GM13977 (cell line): ENCODE measurements around the gene NAGPA.
"Not testable (repeated sequence)": the region's sequence is repeated elsewhere in the genome, so short reads cannot be mapped to it uniquely, and the experiment has no call there.

Experiments
- DNase-seq: peaks from one replicate; pipeline ENCODE4 v3.0.0; 2012; ENCODE audit warnings: low spot score
- in situ Hi-C: fragments of 300-500 bp; cut with MboI; formaldehyde crosslinking; loops from one replicate; pipeline ENCODE4 v1.12.0; 2022; ENCODE audit warnings: low sequenced_read_pairs, low pct_unique_long_range_greater_than_20kb, mixed read lengths, inconsistent platforms; ENCODE audit not compliant: unreplicated experiment
- TF ChIP-seq, protein P1 (sequence below): IDR thresholded peaks from 2 replicates; pipeline ENCODE4 v1.5.1; 2012; ENCODE audit warnings: mild to moderate bottlenecking, control low read depth; ENCODE audit not compliant: insufficient read depth; ENCODE audit errors: extremely low read depth, missing control alignments

Gene NAGPA

GRCh38 chr16:5033256-5034166 lies at the start of gene NAGPA:
Gene NAGPA, minus strand, starts transcription at chr16:5033935. Its CDS starts 21 bp downstream, at chr16:5033914.
- peak; percentile 94 for DNase-seq
- TF ChIP-seq, protein P1, sequence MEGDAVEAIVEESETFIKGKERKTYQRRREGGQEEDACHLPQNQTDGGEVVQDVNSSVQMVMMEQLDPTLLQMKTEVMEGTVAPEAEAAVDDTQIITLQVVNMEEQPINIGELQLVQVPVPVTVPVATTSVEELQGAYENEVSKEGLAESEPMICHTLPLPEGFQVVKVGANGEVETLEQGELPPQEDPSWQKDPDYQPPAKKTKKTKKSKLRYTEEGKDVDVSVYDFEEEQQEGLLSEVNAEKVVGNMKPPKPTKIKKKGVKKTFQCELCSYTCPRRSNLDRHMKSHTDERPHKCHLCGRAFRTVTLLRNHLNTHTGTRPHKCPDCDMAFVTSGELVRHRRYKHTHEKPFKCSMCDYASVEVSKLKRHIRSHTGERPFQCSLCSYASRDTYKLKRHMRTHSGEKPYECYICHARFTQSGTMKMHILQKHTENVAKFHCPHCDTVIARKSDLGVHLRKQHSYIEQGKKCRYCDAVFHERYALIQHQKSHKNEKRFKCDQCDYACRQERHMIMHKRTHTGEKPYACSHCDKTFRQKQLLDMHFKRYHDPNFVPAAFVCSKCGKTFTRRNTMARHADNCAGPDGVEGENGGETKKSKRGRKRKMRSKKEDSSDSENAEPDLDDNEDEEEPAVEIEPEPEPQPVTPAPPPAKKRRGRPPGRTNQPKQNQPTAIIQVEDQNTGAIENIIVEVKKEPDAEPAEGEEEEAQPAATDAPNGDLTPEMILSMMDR = no peak
- in situ Hi-C loops = no loop called here

DNA sequence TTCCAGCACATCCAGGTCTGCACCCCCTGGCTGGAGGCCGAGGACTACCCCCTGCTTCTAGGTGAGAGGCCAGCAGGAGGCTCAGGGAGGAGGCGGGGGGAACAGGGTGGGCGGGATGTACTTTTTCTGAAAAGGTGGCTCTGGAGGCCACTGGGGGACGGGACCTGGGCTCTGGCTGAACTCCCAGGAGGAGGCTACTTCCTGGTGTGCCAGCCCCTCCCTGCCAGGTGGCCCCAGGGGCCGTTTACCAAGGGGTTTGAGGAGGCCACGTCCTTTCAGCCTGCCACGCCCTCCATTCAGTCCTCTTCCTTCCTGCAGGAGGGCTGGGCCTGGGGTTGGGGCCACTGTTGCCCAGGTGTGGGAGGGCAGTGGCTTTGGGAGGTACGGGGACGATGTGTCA lies 47.3 kb upstream of the NAGPA start:
- DNase-seq, in situ Hi-C loops: not testable (repeated sequence)

DNA sequence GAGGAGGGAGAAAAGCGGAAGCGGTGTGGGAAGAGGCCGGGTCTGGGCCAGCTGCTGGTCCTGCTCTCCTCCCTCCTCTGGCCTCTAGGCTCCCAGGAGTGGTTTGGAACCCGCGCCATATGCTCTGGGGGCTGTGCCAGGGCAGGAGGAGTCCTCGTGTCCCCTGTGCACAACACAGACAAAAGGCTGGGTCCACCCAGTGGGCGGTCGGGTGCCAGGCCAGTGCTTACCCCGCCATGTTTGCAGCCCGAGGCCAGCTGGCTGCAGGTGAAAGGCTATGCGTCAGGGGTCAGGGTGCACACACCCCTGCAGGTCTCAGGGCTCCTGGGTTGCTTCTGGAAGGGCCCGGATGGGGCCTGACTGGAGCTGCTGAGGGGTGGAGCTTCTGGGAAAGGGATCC lies 46.7 kb upstream of the NAGPA start:
- in situ Hi-C loops, DNase-seq: not testable (repeated sequence)

DNA sequence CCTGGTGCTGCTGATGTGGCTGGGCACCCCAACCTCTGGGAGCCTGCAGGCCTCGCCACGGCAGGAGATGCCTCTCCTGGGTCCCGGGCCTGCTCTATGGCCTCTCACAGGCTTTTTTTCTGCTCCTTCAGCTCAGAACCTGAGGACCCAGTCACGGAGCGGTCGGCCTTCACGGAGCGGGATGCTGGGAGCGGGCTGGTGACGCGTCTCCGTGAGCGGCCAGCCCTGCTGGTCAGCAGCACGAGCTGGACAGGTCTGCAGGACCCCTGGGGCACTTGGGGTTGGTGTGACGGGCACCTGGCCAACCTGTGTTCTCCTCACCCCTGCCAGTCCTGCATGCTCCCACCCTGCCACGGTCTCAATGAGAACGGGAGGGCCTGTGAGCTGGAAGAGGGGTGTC lies 44.9 kb upstream of the NAGPA start:
- DNase-seq = no peak
- in situ Hi-C loops = no loop called here
- TF ChIP-seq, protein P1 = no peak

GRCh38 chr16:5077304-5077703 lies 43.6 kb upstream of the NAGPA start:
- in situ Hi-C loops = no loop called here
- no peak for DNase-seq
- TF ChIP-seq, protein P1 = no peak

DNA sequence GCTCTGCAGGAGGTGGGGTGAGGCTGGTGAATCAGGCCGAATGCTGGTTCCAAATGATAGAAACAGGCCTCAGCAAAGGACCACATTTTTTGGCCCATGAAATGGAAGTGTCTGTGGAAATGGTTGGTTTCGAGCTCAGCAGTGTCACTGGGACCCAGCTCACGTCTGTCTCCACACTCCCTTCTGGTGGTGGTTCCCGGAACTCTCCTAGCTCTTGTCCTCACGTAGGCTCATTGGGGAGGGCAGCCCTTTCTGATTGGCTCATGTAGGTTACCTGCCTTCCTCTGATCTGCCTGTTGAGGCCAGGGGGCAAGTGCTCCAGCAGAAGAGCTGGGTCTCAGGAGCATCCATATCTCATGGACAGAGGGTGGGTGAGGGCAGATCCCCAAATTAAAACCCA lies 41.9 kb upstream of the NAGPA start:
- in situ Hi-C loops = no loop called here
- DNase-seq = no peak
- TF ChIP-seq, protein P1 = no peak

- not testable (repeated sequence) for DNase-seq
- in situ Hi-C loops = loop anchor here (25.0 kb wide), 1 partner anchor 336 kb away; the partner anchor contains the start of genes ANKS3 and DNAAF8
These were observed 40.0 kb upstream of the NAGPA start for GRCh38 chr16:5073771-5074170.

DNA sequence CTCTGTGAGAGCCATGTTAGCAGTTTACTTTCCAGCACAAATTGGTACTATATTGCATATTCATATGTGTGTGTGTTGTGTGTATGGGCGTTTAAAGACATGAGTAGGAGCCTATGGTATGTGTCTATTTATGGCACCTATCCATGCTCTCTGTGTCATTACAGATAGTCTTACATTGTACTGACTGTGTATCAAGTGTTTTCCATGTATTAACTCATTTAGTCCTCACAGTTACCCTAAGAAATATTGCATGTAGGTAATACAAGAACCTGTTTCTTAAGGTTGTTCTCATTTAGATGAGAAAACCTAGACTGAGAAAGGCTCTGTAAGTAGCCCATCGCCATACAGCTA lies 39.5 kb upstream of the NAGPA start:
- DNase-seq = peak; percentile 6
- TF ChIP-seq, protein P1 = no peak
- in situ Hi-C loops = loop anchor here (25.0 kb wide), 1 partner anchor 336 kb away; the partner anchor contains the start of genes ANKS3 and DNAAF8
